ENCODE results near the gene PAPSS2.
"Not testable (repeated sequence)": the region's sequence is repeated elsewhere in the genome, so short reads cannot be mapped to it uniquely, and the experiment has no call there.

Gene PAPSS2

DNA sequence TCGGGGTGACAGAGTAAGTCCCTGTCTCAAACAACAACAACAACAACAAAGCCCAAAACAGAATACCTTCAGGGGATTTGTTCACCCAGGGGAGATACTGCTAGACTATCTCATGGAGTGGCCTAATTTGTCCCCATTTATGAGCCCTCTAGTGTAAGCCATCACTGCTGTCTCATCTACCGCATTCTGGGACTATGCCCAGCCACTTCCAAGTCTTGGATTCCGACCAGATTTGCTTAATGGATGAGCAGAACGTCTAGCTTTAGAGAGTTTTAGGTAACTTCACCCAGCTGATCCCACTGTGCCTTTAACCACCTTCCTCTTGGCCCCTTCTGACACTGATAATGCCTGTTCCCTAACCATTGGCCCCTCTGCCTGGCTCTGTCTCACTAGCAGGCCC is 47.1 kb downstream of the PAPSS2 start:
- no peak for DNase-seq (ENCODE audit: low spot score)

DNA sequence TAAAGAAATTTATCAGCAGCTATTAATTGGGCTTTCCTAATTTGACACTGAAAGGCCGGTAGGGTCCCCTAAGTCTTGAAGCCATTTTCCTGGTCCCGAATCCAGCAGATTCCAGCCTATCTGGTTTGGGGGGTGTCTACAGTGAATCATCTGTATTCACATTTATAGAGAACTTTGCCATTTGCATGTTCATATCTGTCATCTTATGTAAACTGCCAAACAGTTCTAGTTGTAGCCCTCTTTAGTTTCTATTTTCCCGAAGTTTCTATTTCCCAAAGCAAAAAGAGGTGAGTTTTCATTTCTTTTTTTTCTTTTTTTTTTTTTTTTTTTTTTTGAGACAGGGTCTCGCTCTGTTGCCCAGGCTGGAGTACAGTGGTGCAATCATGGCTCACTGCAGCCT is 47.6 kb downstream of the PAPSS2 start:
- no peak for DNase-seq (ENCODE audit: low spot score)

DNA sequence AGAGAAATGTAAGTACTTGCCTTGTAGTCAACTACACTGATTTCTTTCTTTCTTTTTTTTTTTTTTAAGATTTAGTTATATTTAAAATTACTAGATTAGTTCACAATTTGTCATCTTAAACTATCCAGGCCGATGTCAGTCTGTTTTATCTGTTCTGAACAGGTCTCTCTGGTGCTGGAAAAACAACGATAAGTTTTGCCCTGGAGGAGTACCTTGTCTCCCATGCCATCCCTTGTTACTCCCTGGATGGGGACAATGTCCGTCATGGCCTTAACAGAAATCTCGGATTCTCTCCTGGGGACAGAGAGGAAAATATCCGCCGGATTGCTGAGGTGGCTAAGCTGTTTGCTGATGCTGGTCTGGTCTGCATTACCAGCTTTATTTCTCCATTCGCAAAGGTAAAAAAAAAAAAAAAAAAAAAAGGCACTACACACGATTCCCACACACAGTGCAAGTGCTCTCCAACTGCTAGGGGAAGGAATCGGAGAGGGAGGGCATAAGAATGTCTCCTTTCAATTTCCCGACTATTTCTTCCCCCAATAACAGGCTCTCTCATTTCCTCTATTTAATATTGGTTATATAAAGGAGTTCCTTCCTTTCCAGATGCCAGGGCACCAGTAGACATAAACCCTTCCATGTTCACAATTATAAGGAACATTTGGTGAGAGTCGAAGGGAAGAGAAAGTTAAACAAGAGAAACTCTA is 53.4 kb downstream of the PAPSS2 start:
- DNase-seq (ENCODE audit: low spot score): no peak

GRCh38 chr10:87713707-87714106 is 54.0 kb downstream of the PAPSS2 start:
- no peak for DNase-seq (ENCODE audit: low spot score)

GRCh38 chr10:87715552-87716347 is 56.1 kb downstream of the PAPSS2 start:
- DNase-seq (ENCODE audit: low spot score): no peak

DNA sequence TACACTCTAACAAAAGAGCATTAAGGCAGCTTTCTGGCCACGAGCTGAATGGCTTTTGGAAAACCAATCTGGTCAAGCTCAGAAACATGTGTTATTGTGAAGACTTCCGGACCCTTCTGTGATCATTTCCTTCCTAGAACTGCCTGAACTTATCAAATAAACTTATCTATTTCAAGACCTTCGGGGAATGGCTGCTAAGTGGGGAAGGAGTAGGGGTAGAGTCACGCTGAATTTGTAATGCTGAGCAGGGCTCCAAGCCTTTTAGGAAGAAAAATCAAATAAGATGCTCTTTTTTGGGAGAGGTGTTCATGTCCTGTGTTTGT is 56.6 kb downstream of the PAPSS2 start:
- DNase-seq (ENCODE audit: low spot score): no peak

- no peak for DNase-seq (ENCODE audit: low spot score)
Measured at GRCh38 chr10:87720665-87721064, 61.0 kb downstream of the PAPSS2 start.

DNA sequence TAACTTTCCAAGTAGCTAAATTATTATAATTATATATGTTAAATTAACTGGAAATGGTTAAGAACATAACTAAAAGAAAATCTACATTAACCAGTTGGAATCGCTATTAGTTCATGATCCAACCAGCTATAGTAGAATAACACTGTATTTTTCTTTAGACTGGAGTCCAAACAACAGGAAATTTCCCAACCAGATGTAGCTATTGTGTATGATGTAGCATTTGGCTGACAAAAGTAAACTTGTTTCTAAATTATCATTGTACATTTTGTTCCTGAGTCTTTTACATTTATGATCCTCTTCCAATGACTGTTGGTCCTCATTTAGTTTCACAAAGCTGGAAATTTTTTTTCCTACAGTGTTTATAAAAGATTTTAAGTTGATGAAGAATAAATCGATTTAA is 62.1 kb downstream of the PAPSS2 start:
- DNase-seq (ENCODE audit: low spot score): no peak

DNA sequence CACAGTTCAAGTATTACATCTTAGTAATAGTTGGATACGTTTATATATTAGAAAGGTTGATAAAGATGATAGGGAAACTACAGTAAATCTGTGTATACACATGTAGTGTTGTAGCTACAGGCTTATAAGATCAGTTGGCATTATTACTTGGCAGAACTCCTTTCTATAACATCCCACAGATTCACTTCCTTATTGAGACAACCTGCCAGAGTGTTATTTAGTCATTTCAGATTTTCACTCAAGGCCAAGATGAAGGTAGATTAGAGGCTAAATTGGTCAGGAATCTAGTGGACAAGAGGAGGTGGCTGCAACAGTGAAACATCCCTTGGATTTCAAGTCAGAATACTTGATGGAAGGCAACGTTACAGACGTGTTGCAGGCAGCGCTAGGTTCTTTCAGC is 63.0 kb downstream of the PAPSS2 start:
- no peak for DNase-seq (ENCODE audit: low spot score)

DNA sequence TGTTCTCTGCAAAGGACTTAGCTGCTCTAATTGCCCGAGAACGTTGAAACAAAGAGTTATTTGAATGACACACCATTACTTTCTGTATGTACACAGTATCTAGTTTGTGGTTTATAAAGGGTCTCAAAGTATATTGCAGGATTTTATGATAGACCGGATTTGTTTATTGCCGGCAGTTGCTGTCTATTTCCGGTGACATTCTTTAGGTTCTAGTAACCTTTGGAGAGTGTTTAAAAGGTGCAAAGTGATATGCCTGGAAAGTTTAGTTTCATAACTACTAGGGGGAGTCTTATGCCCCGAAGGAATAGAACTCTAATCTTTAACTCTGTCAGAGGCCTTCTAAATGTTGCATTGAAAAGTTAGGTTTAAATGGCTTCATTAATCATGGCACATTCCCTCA is 63.8 kb downstream of the PAPSS2 start:
- no peak for DNase-seq (ENCODE audit: low spot score)

GRCh38 chr10:87724789-87725188 is 65.1 kb downstream of the PAPSS2 start:
- DNase-seq (ENCODE audit: low spot score): no peak

GRCh38 chr10:87729940-87730339 is 70.3 kb downstream of the PAPSS2 start:
- DNase-seq (ENCODE audit: low spot score): no peak

DNA sequence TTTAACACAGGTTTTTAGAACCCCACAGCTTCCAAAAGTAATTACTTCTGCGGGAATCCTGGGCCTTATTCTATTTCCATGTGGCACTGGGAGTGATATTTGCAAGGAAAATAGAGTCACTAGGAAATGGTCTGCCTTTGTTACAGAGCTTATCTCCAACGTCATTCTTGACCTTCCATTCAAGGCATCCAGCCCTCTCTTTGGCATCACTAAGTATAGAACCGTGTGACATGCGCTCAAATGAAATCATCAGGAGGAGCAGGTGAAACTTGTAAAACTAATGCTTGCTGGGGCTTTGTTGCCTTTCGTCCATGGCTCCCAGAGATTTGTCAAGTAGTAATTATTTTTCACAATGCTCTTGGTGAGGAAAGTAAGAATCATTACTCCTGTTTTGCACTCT is 73.4 kb downstream of the PAPSS2 start:
- no peak for DNase-seq (ENCODE audit: low spot score)

DNA sequence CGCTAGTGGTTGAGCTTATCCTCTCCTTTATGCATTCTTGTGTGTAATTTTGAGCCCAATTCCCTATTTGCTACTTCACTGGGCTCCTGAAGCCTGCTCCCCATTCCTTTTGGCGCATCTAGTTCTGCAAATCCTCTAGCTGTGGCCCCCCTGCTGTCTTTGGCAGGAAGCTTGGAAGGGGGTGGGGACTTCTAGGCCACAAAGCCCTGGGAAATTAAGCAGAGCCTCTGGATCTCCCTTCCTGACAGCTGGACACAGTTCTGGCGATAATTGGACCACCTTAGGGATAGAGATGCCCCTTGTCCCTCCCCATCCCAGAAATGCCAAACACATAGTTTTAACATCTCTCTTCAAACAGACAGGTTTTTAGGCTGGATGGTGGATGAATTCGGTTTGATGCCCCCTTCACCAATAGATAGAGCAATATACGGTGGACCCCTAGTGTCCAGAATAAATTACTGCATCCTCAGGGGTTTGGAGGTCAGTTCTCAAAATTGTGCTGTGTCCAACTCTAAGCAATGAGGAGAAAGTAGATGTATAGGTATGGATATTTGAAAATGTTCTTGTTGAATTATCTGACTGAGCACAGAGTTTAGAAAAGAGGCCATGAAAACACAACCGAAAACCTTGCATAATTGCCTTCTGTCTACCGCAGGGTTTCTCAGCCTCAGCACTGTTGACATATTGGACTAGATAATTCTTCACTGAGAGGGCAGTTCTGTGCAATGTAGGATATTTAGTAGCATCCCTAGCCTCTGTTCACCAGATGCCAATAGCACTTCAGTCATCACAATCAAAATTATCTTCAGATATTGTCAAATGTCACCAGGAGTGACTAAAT is 75.5 kb downstream of the PAPSS2 start:
- peak; percentile 71 for DNase-seq (ENCODE audit: low spot score)

- not testable (repeated sequence) for DNase-seq (ENCODE audit: low spot score)
Measured at GRCh38 chr10:87738253-87738652, 78.6 kb downstream of the PAPSS2 start.

GRCh38 chr10:87739703-87740102 is 80.0 kb downstream of the PAPSS2 start:
- no peak for DNase-seq (ENCODE audit: low spot score)

- DNase-seq (ENCODE audit: low spot score): no peak
Measured at GRCh38 chr10:87740254-87740655, 80.6 kb downstream of the PAPSS2 start.

DNA sequence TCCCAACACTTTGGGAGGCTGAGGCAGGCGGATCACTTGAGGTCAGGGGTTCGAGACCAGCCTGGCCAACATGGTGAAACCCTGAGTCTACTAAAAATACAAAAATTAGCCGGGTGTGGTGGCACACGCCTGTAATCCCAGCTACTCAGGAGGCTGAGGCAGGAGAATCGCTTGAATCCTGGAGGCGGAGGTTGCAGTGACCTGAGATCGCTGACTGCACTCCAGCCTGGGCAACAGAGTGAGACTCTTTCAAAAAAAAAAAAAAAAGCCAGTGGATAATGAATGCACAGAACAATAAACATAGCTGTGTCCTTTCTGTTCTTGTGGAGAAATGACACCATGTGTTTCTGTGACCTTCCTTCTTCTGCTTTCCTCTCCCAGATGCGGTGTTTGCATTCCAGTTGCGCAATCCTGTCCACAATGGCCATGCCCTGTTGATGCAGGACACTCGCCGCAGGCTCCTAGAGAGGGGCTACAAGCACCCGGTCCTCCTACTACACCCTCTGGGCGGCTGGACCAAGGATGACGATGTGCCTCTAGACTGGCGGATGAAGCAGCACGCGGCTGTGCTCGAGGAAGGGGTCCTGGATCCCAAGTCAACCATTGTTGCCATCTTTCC is 83.4 kb downstream of the PAPSS2 start:
- DNase-seq (ENCODE audit: low spot score): not testable (repeated sequence)

DNA sequence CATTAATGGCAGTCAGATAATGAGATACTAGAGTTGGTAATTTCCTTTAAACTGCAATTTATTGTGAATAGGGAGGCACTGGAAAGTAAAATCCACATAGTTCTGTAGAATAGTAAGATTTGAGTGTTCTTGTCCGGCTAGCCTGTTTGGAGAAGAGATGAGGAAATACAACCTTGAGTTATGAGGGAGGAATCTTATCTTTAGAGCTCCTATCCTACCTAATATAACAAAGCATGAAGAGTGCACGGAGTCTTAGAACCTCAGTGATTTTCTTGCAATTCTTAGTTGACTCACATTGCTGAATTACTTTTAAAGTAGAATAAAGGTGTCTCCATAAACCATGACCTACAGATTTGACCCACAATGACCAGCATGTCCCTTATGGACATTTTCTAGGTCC is 84.9 kb downstream of the PAPSS2 start:
- DNase-seq (ENCODE audit: low spot score): no peak

- no peak for DNase-seq (ENCODE audit: low spot score)
Measured at GRCh38 chr10:87746911-87747310, 87.2 kb downstream of the PAPSS2 start.

DNA sequence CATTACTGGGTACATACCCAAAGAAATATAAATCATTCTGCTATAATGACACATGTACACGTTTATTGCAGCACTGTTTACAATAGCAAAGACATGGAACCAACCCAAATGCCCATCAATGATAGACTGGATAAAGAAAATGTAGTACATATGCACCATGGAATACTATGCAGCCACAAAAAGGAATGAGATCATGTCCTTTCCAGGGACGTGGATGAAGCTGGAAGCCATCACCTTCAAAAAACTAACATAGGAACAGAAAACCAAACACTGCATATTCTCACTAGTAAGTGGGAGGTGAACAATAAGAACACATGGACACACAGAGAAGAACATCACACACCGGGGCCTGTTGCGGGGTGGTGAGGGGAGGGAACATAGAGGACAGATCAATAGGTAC is 88.6 kb downstream of the PAPSS2 start:
- DNase-seq (ENCODE audit: low spot score): not testable (repeated sequence)

GRCh38 chr10:87750001-87750671 is 90.5 kb downstream of the PAPSS2 start:
- DNase-seq (ENCODE audit: low spot score): no peak
